Left ventricle myocardium inferior (tissue), 1 donor: ENCODE data around the gene GH1. TPM values are rescaled to one million over a fixed set of nuclear protein-coding genes. Genes with fewer than 3 reads are reported as not detected.
A peak's percentile ranks its signal among the peaks of the same experiment; 100 is the strongest.
"Not testable (repeated sequence)": the region's sequence is repeated elsewhere in the genome, so short reads cannot be mapped to it uniquely, and the experiment has no call there.

ENCODE experiments used
- DNase-seq: peaks from one replicate; pipeline ENCODE4 v3.0.0-alpha.2; 2020
- H3K27ac ChIP-seq: fragments of 200-600 bp; replicated peaks from 2 replicates; pipeline ENCODE4 v1.8.0; 2021
- H3K27me3 ChIP-seq: fragments of 200-600 bp; 2 replicates; pipeline ENCODE4 v1.8.0; 2021; ENCODE audit warnings: low read depth
- H3K36me3 ChIP-seq: fragments of 200-600 bp; 2 replicates; pipeline ENCODE4 v1.8.0; 2021
- H3K4me1 ChIP-seq: fragments of 200-600 bp; 2 replicates; pipeline ENCODE4 v1.8.0; 2021
- H3K4me3 ChIP-seq: fragments of 200-600 bp; 2 replicates; pipeline ENCODE4 v1.8.0; 2021; ENCODE audit warnings: mild to moderate bottlenecking, moderate library complexity
- H3K9me3 ChIP-seq: fragments of 200-600 bp; replicated peaks from 2 replicates; pipeline ENCODE4 v1.8.0; 2021
- CTCF ChIP-seq: fragments of 200-600 bp; IDR thresholded peaks from 2 replicates; pipeline ENCODE4 v1.8.0; 2021; ENCODE audit warnings: antibody characterized with exemption, mild to moderate bottlenecking, borderline replicate concordance
- intact Hi-C: fragments of 100-400 bp; cut with micrococcal nuclease; formaldehyde crosslinking; loops from one replicate; pipeline ENCODE4 v1.11.0; 2022
- total RNA-seq: library from RNA; stranded (reverse); fragmentation: NEBNext Ultra II Directional; extraction: Animal tissue kit (Norgen Biotek cat#: 25700); gene quantifications from one replicate; pipeline ENCODE4 v1.2.1, GENCODE V29; 2021
- donor health status: DM: no; HTN: yes; CAD: no; lungs with severe emphysema.

GH1 gene
- total RNA-seq, 1 donor from 2014 or later: not detected

- no peaks in the 10 kb centered on the region for H3K9me3 ChIP-seq
- no peak for DNase-seq
- H3K27me3 ChIP-seq: peaks cover 18% of the 10 kb centered on the region
- H3K4me1 ChIP-seq: peaks cover 6% of the 10 kb centered on the region
- intact Hi-C loops: loop anchor here (10.0 kb wide), 1 partner anchor 105 kb away; the partner anchor contains the start of gene ICAM2
- peak; percentile 94 for TF ChIP-seq CTCF
- H3K4me3 ChIP-seq: no peak overlapping the region
- no peak overlapping the region for H3K27ac ChIP-seq
- H3K36me3 ChIP-seq: no peaks in the 10 kb centered on the region
These were observed 678 bp upstream of the GH1 start for GRCh38 chr17:63919311-63919723.

GRCh38 chr17:63918305-63918704 lies 334 bp downstream of the GH1 start:
- Histone ChIP-seq H3K9me3 (no peaks in the 10 kb centered on the region), H3K27ac (no peak overlapping the region), H3K4me3 (no peak overlapping the region), H3K4me1 (peaks cover 6% of the 10 kb centered on the region), H3K27me3 (peaks cover 18% of the 10 kb centered on the region), H3K36me3 (no peaks in the 10 kb centered on the region)
- no peak for TF ChIP-seq CTCF
- intact Hi-C loops: loop anchor here (10.0 kb wide), 1 partner anchor 106 kb away; the partner anchor contains the start of gene ICAM2
- no peak for DNase-seq

- H3K9me3 ChIP-seq: no peaks in the 10 kb centered on the region
- intact Hi-C loops: loop anchor here (10.0 kb wide), 1 partner anchor 107 kb away; the partner anchor contains the start of gene ICAM2
- peaks cover 6% of the 10 kb centered on the region for H3K4me1 ChIP-seq
- no peak for DNase-seq
- no peak for TF ChIP-seq CTCF
- H3K36me3 ChIP-seq: no peaks in the 10 kb centered on the region
- peaks cover 18% of the 10 kb centered on the region for H3K27me3 ChIP-seq
- no peak overlapping the region for H3K4me3 ChIP-seq
- H3K27ac ChIP-seq: no peak overlapping the region
These were observed 993 bp downstream of the GH1 start for GRCh38 chr17:63917646-63918045.

- intact Hi-C loops: loop anchor here (10.0 kb wide), 1 partner anchor 108 kb away; the partner anchor contains the start of gene ICAM2
- peaks cover 18% of the 10 kb centered on the region for H3K27me3 ChIP-seq
- DNase-seq, H3K4me1 ChIP-seq, H3K4me3 ChIP-seq, H3K36me3 ChIP-seq, H3K9me3 ChIP-seq, H3K27ac ChIP-seq: not testable (repeated sequence)
These were observed 1.4 kb downstream of the GH1 start for GRCh38 chr17:63917206-63917605.

DNA sequence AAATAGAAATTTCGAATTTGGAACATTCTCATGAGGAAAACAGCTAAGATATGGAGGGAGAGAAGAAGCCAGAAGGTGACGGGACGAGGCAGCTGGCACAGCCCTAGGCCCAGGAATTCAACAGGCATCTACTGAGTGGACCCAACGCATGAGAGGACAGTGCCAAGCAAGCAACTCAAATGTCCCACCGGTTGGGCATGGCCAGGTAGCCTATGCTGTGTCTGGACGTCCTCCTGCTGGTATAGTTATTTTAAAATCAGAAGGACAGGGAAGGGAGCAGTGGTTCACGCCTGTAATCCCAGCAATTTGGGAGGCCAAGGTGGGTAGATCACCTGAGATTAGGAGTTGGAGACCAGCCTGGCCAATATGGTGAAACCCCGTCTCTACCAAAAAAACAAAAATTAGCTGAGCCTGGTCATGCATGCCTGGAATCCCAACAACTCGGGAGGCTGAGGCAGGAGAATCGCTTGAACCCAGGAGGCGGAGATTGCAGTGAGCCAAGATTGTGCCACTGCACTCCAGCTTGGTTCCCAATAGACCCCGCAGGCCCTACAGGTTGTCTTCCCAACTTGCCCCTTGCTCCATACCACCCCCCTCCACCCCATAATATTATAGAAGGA lies 2.0 kb downstream of the GH1 start:
- no peak for TF ChIP-seq CTCF
- intact Hi-C loops: loop anchor here (10.0 kb wide), 1 partner anchor 108 kb away; the partner anchor contains the start of gene ICAM2
- no peak overlapping the region for H3K4me3 ChIP-seq
- H3K27ac ChIP-seq: no peak overlapping the region
- no peak for DNase-seq
- peaks cover 6% of the 10 kb centered on the region for H3K4me1 ChIP-seq
- H3K36me3 ChIP-seq: no peaks in the 10 kb centered on the region
- no peaks in the 10 kb centered on the region for H3K9me3 ChIP-seq
- H3K27me3 ChIP-seq: peaks cover 18% of the 10 kb centered on the region

GRCh38 chr17:63915753-63916152 lies 2.9 kb downstream of the GH1 start:
- not testable (repeated sequence) for H3K4me1 ChIP-seq, H3K27ac ChIP-seq, H3K36me3 ChIP-seq, H3K9me3 ChIP-seq, H3K4me3 ChIP-seq, DNase-seq
- H3K27me3 ChIP-seq: peaks cover 26% of the 10 kb centered on the region
- intact Hi-C loops: loop anchor here (10.0 kb wide), 1 partner anchor 109 kb away; the partner anchor contains the start of gene ICAM2
